ENCODE data around the gene RPS6KA1. TPM values are rescaled to one million over a fixed set of nuclear protein-coding genes. Genes with fewer than 3 reads are reported as not detected.
A peak's percentile ranks its signal among the peaks of the same experiment; 100 is the strongest.

The RPS6KA1 gene
- total and polyA plus RNA-seq, 2 of the 4 experiments (the other 2 are of a cell fraction) = 3.6 to 6.3 TPM

GRCh38 chr1:26597629-26598039 lies 68.1 kb downstream of the RPS6KA1 start:
- no CpG with 5 or more reads among the region's 2 CpGs for WGBS, 2 experiments (ENCODE audit: extremely low coverage in 2 of 2, insufficient read length in 1 of 2)
- H3K27me3 ChIP-seq (ENCODE audit: control insufficient read depth, insufficient read depth, low read length) = peaks cover 9% of the 10 kb centered on the region
- no peaks in the 10 kb centered on the region for H3K9me1 ChIP-seq (ENCODE audit: insufficient read depth, low read length)
- H3K9ac ChIP-seq (ENCODE audit: low read depth, low read length) = no peak overlapping the region
- dilution Hi-C loops (cut with HindIII; ENCODE audit: low sequenced_read_pairs, unreplicated experiment) (loop anchor here (25.0 kb wide), 1 partner anchor 190 kb away; the partner anchor contains the start of gene PIGV), intact Hi-C loops (cut with micrococcal nuclease) (no loop called here), in situ Hi-C loops (cut with MboI; ENCODE audit: low sequenced_read_pairs) (no loop called here)
- no peak overlapping the region for H2BK5ac ChIP-seq (ENCODE audit: low read depth, low read length, poor library complexity, severe bottlenecking)
- no peak overlapping the region for H2AK5ac ChIP-seq (ENCODE audit: low read depth, low read length)
- H3K23ac ChIP-seq (ENCODE audit: low read depth, low read length) = no peak overlapping the region
- POLR2A ChIA-PET (ENCODE audit: unreplicated experiment) = no interaction called here
- H3K56ac ChIP-seq (ENCODE audit: extremely low read depth, insufficient read depth, low read length) = no peak overlapping the region
- H2BK20ac ChIP-seq (ENCODE audit: low read depth, low read length) = no peak overlapping the region
- TF ChIP-seq RFX5 (IDR thresholded peaks at IDR 0.05; ENCODE audit: low read depth, low read length) = no peak
- peak; percentile 68 for TF ChIP-seq SMC3 (IDR thresholded peaks at IDR 0.05; ENCODE audit: low read depth, low read length)
- peak; percentile 53 for TF ChIP-seq RAD21 (IDR thresholded peaks at IDR 0.05; ENCODE audit: low read length)
- peak; percentile 69 for TF ChIP-seq CTCF (conservative IDR thresholded peaks at IDR 0.05; ENCODE audit: low read depth, low read length)
- no peak overlapping the region for H2AFZ ChIP-seq (replicated peaks; ENCODE audit: low read length, poor library complexity)
- no peak overlapping the region for H2BK15ac ChIP-seq (ENCODE audit: low read depth, low read length)
- no peaks in the 10 kb centered on the region for H3K79me1 ChIP-seq (ENCODE audit: low read depth in 1 of 2, low read length in 2 of 2)
- no peak overlapping the region for H3K4ac ChIP-seq (ENCODE audit: low read depth, low read length)
- no peak overlapping the region for H3K14ac ChIP-seq (replicated peaks; ENCODE audit: low read depth, low read length)
- DNase-seq = peak; percentile 63
- no peak overlapping the region for H4K8ac ChIP-seq (ENCODE audit: low read depth in 2 of 2, low read length in 2 of 2)
- H3K4me3 ChIP-seq (ENCODE audit: insufficient read depth, low read depth, low read length) = no peak overlapping the region
- no peaks in the 10 kb centered on the region for H3K9me3 ChIP-seq (ENCODE audit: control insufficient read depth, insufficient read depth, low read length)
- BruUV-seq (replicated peaks) = no TSS peak
- no peak overlapping the region for H2AK9ac ChIP-seq (replicated peaks; ENCODE audit: low read depth, low read length, poor library complexity)
- no peaks in the 10 kb centered on the region for H3K4me1 ChIP-seq (ENCODE audit: control insufficient read depth, insufficient read depth, low read length)
- H3K4me2 ChIP-seq (ENCODE audit: low read depth, low read length) = no peak overlapping the region
- peak; percentile 74 for ATAC-seq (ENCODE audit: low read depth)
- H3K18ac ChIP-seq (ENCODE audit: low read depth, low read length) = no peak overlapping the region
- H3K27ac ChIP-seq (ENCODE audit: insufficient read depth, low read length) = no peak overlapping the region
- H4K5ac ChIP-seq (ENCODE audit: low read depth, low read length) = no peak overlapping the region
- CTCF ChIA-PET = interaction anchor here (0.7 kb wide), 1 partner anchor 138 kb away, joined by 3 read pairs; no protein-coding TSS in a partner anchor
- no peaks in the 10 kb centered on the region for H3K36me3 ChIP-seq (ENCODE audit: control insufficient read depth, insufficient read depth, low read length)
- H4K20me1 ChIP-seq (ENCODE audit: insufficient read depth, low read length) = no peaks in the 10 kb centered on the region
- no peak overlapping the region for H4K91ac ChIP-seq (ENCODE audit: insufficient read depth, low read depth, low read length)
- H2BK120ac ChIP-seq (ENCODE audit: low read depth, low read length) = no peak overlapping the region
